Trophoblast cell (in vitro differentiated cells and primary cell): ENCODE measurements around the gene TJP2.

Experiments used
- DNase-seq, 2 donors: peaks; one replicate each; pipeline ENCODE4 v3.0.0-alpha.2; 2016
- H2AFZ ChIP-seq: 2 replicates; pipeline ENCODE4 v1.6.1; 2013; ENCODE audit warnings: low read length, moderate library complexity, mild to moderate bottlenecking; ENCODE audit not compliant: insufficient read depth, poor library complexity
- H2AK5ac ChIP-seq: 2 replicates; pipeline ENCODE4 v1.6.1; 2013; ENCODE audit warnings: mild to moderate bottlenecking, low read length
- H2BK120ac ChIP-seq: 2 replicates; pipeline ENCODE4 v1.6.1; 2013; ENCODE audit warnings: low read length, mild to moderate bottlenecking, moderate library complexity; ENCODE audit not compliant: insufficient read depth, poor library complexity
- H2BK12ac ChIP-seq: 2 replicates; pipeline ENCODE4 v1.6.1; 2013; ENCODE audit warnings: mild to moderate bottlenecking, low read length, moderate library complexity
- H2BK5ac ChIP-seq: 2 replicates; pipeline ENCODE4 v1.6.1; 2013; ENCODE audit warnings: low read length, low read depth, moderate library complexity, mild to moderate bottlenecking; ENCODE audit not compliant: poor library complexity
- H3K14ac ChIP-seq: 2 replicates; pipeline ENCODE4 v1.6.1; 2013; ENCODE audit warnings: mild to moderate bottlenecking, low read length
- H3K18ac ChIP-seq: 2 replicates; pipeline ENCODE4 v1.6.1; 2013; ENCODE audit warnings: mild to moderate bottlenecking, low read length
- H3K23ac ChIP-seq: 2 replicates; pipeline ENCODE4 v1.6.1; 2013; ENCODE audit warnings: low read length
- H3K27ac ChIP-seq: 2 replicates; pipeline ENCODE4 v1.5.1; 2013; ENCODE audit warnings: low read depth, mild to moderate bottlenecking, inconsistent platforms, low read length, moderate library complexity
- H3K27me3 ChIP-seq: 2 replicates; pipeline ENCODE4 v1.6.1; 2013; ENCODE audit warnings: inconsistent platforms, mild to moderate bottlenecking, low read length, moderate library complexity; ENCODE audit not compliant: insufficient read depth
- H3K36me3 ChIP-seq, 2 experiments: 1 replicate in 1 of 2; 2 replicates in 1 of 2; pipeline ENCODE4 v1.6.1; 2013; ENCODE audit warnings: low read length in 2 of 2, mild to moderate bottlenecking in 2 of 2, moderate library complexity in 1 of 2; ENCODE audit not compliant: insufficient read depth in 2 of 2, control insufficient read depth in 1 of 2
- H3K4ac ChIP-seq: 2 replicates; pipeline ENCODE4 v1.6.1; 2013; ENCODE audit warnings: low read depth, mild to moderate bottlenecking, low read length, moderate library complexity
- H3K4me1 ChIP-seq, 2 experiments: 1 replicate in 1 of 2; 2 replicates in 1 of 2; pipeline ENCODE4 v1.6.1; 2013; ENCODE audit warnings: low read length in 2 of 2, mild to moderate bottlenecking in 2 of 2, moderate library complexity in 1 of 2; ENCODE audit not compliant: insufficient read depth in 2 of 2, control insufficient read depth in 1 of 2
- H3K4me2 ChIP-seq: 2 replicates; pipeline ENCODE4 v1.6.1; 2013; ENCODE audit warnings: inconsistent platforms, mild to moderate bottlenecking, low read length, moderate library complexity
- H3K4me3 ChIP-seq: 2 replicates; pipeline ENCODE4 v1.5.1; 2013; ENCODE audit warnings: mild to moderate bottlenecking, low read depth, low read length, inconsistent platforms
- H3K79me1 ChIP-seq: one replicate; pipeline ENCODE4 v1.6.1; 2013; ENCODE audit warnings: low read length
- H3K79me2 ChIP-seq: 2 replicates; pipeline ENCODE4 v1.6.1; 2013; ENCODE audit warnings: low read length, mild to moderate bottlenecking; ENCODE audit not compliant: control insufficient read depth, insufficient read depth, poor library complexity
- H3K9ac ChIP-seq: 2 replicates; pipeline ENCODE4 v1.6.1; 2013; ENCODE audit warnings: mild to moderate bottlenecking, low read length
- H3K9me3 ChIP-seq: 2 replicates; pipeline ENCODE4 v1.6.1; 2013; ENCODE audit warnings: low read depth, mild to moderate bottlenecking, control low read depth, inconsistent platforms, low read length; ENCODE audit not compliant: insufficient read depth
- H4K12ac ChIP-seq: 2 replicates; pipeline ENCODE4 v1.6.1; 2013; ENCODE audit warnings: low read depth, mild to moderate bottlenecking, low read length, moderate library complexity
- H4K8ac ChIP-seq: 2 replicates; pipeline ENCODE4 v1.6.1; 2013; ENCODE audit warnings: low read depth, mild to moderate bottlenecking, low read length, moderate library complexity
- H4K91ac ChIP-seq: one replicate; pipeline ENCODE4 v1.6.1; 2013; ENCODE audit warnings: low read depth, mild to moderate bottlenecking, low read length, moderate library complexity
- WGBS: extraction: QIAGEN DNeasy Blood & Tissue Kit; methylation state at CpG from one replicate; pipeline ENCODE4 v1.1.7; 2013; ENCODE audit warnings: missing lambda C conversion rate; ENCODE audit not compliant: insufficient read length, insufficient coverage; ENCODE audit errors: extremely low coverage; 5-methylcytosine and 5-hydroxymethylcytosine counted together

Gene TJP2

GRCh38 chr9:69179037-69179436 lies 5.0 kb downstream of the TJP2 start:
- H2AK5ac ChIP-seq: no peak overlapping the region
- H2AFZ ChIP-seq: no peak overlapping the region
- no peaks in the 10 kb centered on the region for H3K36me3 ChIP-seq
- peaks cover 15 to 25% of the 10 kb centered on the region in 2 experiments for H3K4me1 ChIP-seq
- no peak overlapping the region for H3K18ac ChIP-seq
- WGBS: no CpG with 5 or more reads among the region's 2 CpGs
- H3K23ac ChIP-seq: no peak overlapping the region
- no peak overlapping the region for H2BK120ac ChIP-seq
- no peak overlapping the region for H3K4ac ChIP-seq
- no peak overlapping the region for H2BK5ac ChIP-seq
- no peaks in the 10 kb centered on the region for H3K9me3 ChIP-seq
- no peak overlapping the region for H4K91ac ChIP-seq
- H3K4me3 ChIP-seq: no peak overlapping the region
- no peak overlapping the region for H2BK12ac ChIP-seq
- H3K27me3 ChIP-seq: no peaks in the 10 kb centered on the region
- no peak overlapping the region for H4K12ac ChIP-seq
- H3K27ac ChIP-seq: peak overlapping the region; percentile 75
- H3K79me1 ChIP-seq: peaks cover 20% of the 10 kb centered on the region
- H3K9ac ChIP-seq: no peak overlapping the region
- H3K79me2 ChIP-seq: peaks cover 19% of the 10 kb centered on the region
- H4K8ac ChIP-seq: no peak overlapping the region
- no peak for DNase-seq
- H3K4me2 ChIP-seq: no peak overlapping the region
- no peak overlapping the region for H3K14ac ChIP-seq

DNA sequence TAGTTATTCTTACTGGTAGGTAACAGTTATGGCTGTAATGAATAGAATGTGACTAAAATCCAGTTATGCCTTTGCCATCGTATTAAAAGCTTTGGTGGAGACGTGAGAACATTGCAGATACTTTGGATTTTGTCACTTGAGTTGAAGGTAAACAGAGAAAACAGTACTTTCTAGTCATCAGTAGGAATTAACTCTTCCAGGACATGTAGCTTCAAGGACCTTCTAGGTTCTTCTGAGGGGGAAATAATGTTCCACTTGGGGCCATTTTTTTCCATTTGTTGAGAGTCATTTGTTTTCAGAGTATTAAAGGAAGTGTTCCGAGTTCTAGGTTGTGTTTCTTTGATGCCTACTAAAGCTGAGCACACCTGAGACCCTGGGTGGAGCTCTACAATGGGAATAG lies 6.1 kb downstream of the TJP2 start:
- no peak overlapping the region for H3K18ac ChIP-seq
- WGBS: no CpG with 5 or more reads among the region's 3 CpGs
- no peak overlapping the region for H4K8ac ChIP-seq
- peak overlapping the region; percentile 84 for H3K27ac ChIP-seq
- no peak overlapping the region for H2AFZ ChIP-seq
- H3K14ac ChIP-seq: no peak overlapping the region
- H3K4me3 ChIP-seq: no peak overlapping the region
- H3K4ac ChIP-seq: no peak overlapping the region
- no peak for DNase-seq
- no peak overlapping the region for H2AK5ac ChIP-seq
- H4K12ac ChIP-seq: no peak overlapping the region
- no peaks in the 10 kb centered on the region for H3K36me3 ChIP-seq
- H3K79me1 ChIP-seq: peaks cover 20% of the 10 kb centered on the region
- peaks cover 22 to 33% of the 10 kb centered on the region in 2 experiments for H3K4me1 ChIP-seq
- H2BK12ac ChIP-seq: no peak overlapping the region
- no peak overlapping the region for H3K23ac ChIP-seq
- H3K4me2 ChIP-seq: peak overlapping the region; percentile 39
- peaks cover 18% of the 10 kb centered on the region for H3K79me2 ChIP-seq
- peak overlapping the region; percentile 68 for H2BK5ac ChIP-seq
- no peaks in the 10 kb centered on the region for H3K9me3 ChIP-seq
- no peak overlapping the region for H2BK120ac ChIP-seq
- H3K27me3 ChIP-seq: no peaks in the 10 kb centered on the region
- H4K91ac ChIP-seq: peak overlapping the region; percentile 35
- no peak overlapping the region for H3K9ac ChIP-seq

DNA sequence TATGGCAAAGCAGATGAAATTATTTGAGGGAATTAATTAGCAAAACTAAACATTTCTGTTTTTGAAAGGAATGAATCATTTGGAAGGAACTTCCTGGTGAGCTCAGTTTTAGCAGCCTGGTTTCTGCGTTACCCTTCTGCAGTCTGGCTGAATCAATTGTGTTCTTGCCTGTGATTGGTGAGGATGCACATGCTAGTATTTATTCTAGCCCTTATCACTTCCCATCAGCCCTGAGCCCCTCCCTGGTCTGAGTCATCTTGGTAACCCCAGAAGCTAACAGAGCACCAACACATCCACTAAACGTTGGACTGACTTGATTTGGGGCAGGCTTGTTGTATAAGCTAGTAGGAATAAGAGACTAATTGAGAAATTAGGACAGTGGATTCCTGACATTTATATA lies 6.6 kb downstream of the TJP2 start:
- WGBS: no CpG with 5 or more reads among the region's 2 CpGs
- no peak overlapping the region for H3K23ac ChIP-seq
- peak overlapping the region; percentile 90 for H3K27ac ChIP-seq
- H3K27me3 ChIP-seq: no peaks in the 10 kb centered on the region
- H3K4me1 ChIP-seq: peaks cover 22 to 33% of the 10 kb centered on the region in 2 experiments
- H2AK5ac ChIP-seq: no peak overlapping the region
- no peak overlapping the region for H2BK12ac ChIP-seq
- H3K36me3 ChIP-seq: no peaks in the 10 kb centered on the region
- no peak overlapping the region for H3K4ac ChIP-seq
- H3K79me2 ChIP-seq: peaks cover 16% of the 10 kb centered on the region
- H3K9ac ChIP-seq: no peak overlapping the region
- no peaks in the 10 kb centered on the region for H3K9me3 ChIP-seq
- H3K79me1 ChIP-seq: peaks cover 20% of the 10 kb centered on the region
- H2AFZ ChIP-seq: no peak overlapping the region
- no peak overlapping the region for H4K8ac ChIP-seq
- no peak overlapping the region for H4K91ac ChIP-seq
- no peak overlapping the region for H2BK120ac ChIP-seq
- H3K4me3 ChIP-seq: no peak overlapping the region
- peak overlapping the region; percentile 68 for H2BK5ac ChIP-seq
- peak overlapping the region; percentile 39 for H3K4me2 ChIP-seq
- no peak overlapping the region for H3K14ac ChIP-seq
- no peak overlapping the region for H3K18ac ChIP-seq
- H4K12ac ChIP-seq: no peak overlapping the region
- DNase-seq: no peak

DNA sequence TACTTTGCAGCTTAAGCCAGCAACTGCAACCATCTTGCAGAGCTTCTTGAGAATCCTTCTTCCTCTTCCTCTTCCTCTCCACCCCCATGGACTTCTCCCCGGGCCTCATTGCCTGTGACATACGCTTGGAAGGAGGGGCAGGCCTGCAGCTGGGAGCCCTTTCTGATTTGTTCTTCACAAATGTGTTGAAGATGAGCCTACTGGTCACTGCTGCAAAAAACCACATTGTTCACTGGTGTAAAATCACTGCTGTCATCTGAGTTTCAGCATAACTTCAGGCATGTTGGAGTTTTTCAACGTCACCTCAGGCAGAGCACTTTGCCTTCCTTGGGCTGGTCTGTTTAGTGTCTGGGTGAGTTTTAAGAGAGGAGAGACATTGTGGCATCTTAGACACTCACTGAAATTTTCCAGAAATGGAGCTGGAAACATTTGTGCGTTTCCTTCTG lies 7.9 kb downstream of the TJP2 start:
- Histone ChIP-seq H3K27me3 (no peaks in the 10 kb centered on the region), H3K79me2 (peaks cover 10% of the 10 kb centered on the region), H3K4me1 (peaks cover 19 to 28% of the 10 kb centered on the region in 2 experiments), H3K23ac (no peak overlapping the region), H2BK5ac (peak overlapping the region; percentile 39), H3K4ac (no peak overlapping the region), H2BK120ac (peak overlapping the region; percentile 75), H3K27ac (peak overlapping the region; percentile 96), H3K9ac (no peak overlapping the region), H3K4me2 (peak overlapping the region; percentile 34), H4K91ac (peak overlapping the region; percentile 25), H2AFZ (no peak overlapping the region), H4K8ac (no peak overlapping the region), H2AK5ac (no peak overlapping the region), H3K18ac (no peak overlapping the region), H3K36me3 (no peaks in the 10 kb centered on the region), H3K9me3 (no peaks in the 10 kb centered on the region), H3K79me1 (peaks cover 26% of the 10 kb centered on the region), H3K4me3 (no peak overlapping the region), H2BK12ac (no peak overlapping the region), H4K12ac (no peak overlapping the region), H3K14ac (no peak overlapping the region)
- peak in 1 of 2 donors; percentile 43 for DNase-seq
- WGBS: no CpG with 5 or more reads among the region's 4 CpGs
